Muscle layer of duodenum (tissue), 2 donors: ENCODE results near the gene C5orf58.

Experiments used
- H3K27ac ChIP-seq: one replicate; pipeline ENCODE4 v1.7.0; 2013; ENCODE audit warnings: mild to moderate bottlenecking, low read length
- H3K27me3 ChIP-seq: one replicate; pipeline ENCODE4 v1.7.0; 2013; ENCODE audit warnings: low read depth, mild to moderate bottlenecking, control low read depth, low read length
- H3K36me3 ChIP-seq, 2 donors: one replicate each; pipeline ENCODE4 v1.7.0; 2013; ENCODE audit warnings: low read length in 2 of 2, control low read depth in 1 of 2, mild to moderate bottlenecking in 1 of 2; ENCODE audit not compliant: insufficient read depth in 2 of 2, control insufficient read depth in 1 of 2
- H3K4me1 ChIP-seq, 2 donors: one replicate each; pipeline ENCODE4 v1.7.0; 2013; ENCODE audit warnings: low read length in 2 of 2, mild to moderate bottlenecking in 2 of 2, control low read depth in 1 of 2, moderate library complexity in 1 of 2; ENCODE audit not compliant: insufficient read depth in 2 of 2, control insufficient read depth in 1 of 2
- H3K4me3 ChIP-seq, 2 donors: one replicate each; pipeline ENCODE4 v1.7.0; 2013; ENCODE audit warnings: low read length in 2 of 2, low read depth in 1 of 2, mild to moderate bottlenecking in 1 of 2
- H3K9me3 ChIP-seq, 2 donors: one replicate each; pipeline ENCODE4 v1.7.0; 2013; ENCODE audit warnings: low read length in 2 of 2, control low read depth in 1 of 2, mild to moderate bottlenecking in 1 of 2; ENCODE audit not compliant: control insufficient read depth in 1 of 2
- donor health status: healthy.

Gene C5orf58

DNA sequence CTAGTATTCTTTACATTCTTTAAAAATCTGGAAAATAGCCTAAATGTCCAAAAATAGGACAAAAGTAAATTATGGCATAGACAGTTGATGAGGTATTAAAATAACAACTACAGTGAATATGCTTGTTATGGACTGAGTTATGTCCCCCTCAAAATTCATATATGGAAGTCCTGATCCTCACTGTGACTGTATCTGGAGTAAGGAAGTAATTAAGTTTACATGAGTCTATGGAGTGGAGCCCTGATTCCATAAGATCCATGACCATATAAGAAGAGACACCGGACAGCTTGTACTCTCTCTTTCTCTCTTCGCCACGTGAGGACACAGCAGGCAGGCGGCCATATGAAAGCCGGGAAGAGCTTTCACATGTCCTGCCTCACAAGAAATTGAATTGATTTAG, 28.6 kb upstream of the C5orf58 start:
- Histone ChIP-seq H3K36me3 (no peaks in the 10 kb centered on the region), H3K27ac (no peak overlapping the region), H3K4me1 (no peaks in the 10 kb centered on the region), H3K4me3 (no peak overlapping the region), H3K27me3 (no peaks in the 10 kb centered on the region), H3K9me3 (no peaks in the 10 kb centered on the region)

DNA sequence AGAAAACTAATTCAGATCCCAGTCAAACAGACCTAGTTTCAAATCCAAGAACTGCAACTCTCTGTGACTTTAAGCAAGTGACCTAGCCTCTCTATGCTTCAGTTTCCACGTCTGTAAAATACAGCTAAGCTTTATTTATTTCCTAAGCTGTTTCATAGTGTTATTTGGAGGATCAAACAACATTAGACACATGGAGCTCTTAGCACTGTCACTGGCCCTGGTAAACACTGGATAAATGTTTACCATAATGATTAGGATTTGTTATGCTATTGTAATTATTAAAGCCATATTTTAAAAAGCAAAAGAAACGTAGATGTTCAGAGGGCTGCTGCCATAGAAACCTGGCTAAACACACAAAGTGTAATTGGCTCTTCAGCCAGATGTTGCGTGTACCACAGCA, 26.6 kb upstream of the C5orf58 start:
- no peak overlapping the region for H3K4me3 ChIP-seq
- H3K36me3 ChIP-seq: no peaks in the 10 kb centered on the region
- H3K4me1 ChIP-seq: no peaks in the 10 kb centered on the region
- H3K27me3 ChIP-seq: no peaks in the 10 kb centered on the region
- H3K27ac ChIP-seq: no peak overlapping the region
- no peaks in the 10 kb centered on the region for H3K9me3 ChIP-seq

DNA sequence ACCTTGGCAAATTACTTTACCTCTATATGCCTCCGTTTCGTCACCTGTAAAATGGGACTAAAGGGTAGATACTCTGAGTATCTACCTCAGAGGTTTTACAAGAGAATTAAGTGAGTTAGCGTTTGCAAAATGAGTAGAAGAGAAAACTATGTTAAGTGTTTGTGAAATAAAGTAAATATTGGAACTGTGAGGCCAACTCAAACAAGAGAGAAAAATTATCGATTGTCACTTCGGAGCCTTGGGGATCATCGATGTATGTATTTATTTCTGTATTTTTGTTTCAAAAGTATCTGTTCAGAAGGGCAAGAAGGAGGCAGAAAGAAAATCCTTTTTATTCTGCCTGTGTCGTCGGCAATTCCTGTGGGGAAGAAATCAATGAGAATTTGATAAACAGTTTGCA, 25.8 kb upstream of the C5orf58 start:
- H3K27ac ChIP-seq: no peak overlapping the region
- H3K4me1 ChIP-seq: no peaks in the 10 kb centered on the region
- no peak overlapping the region for H3K4me3 ChIP-seq
- no peaks in the 10 kb centered on the region for H3K9me3 ChIP-seq
- H3K27me3 ChIP-seq: no peaks in the 10 kb centered on the region
- no peaks in the 10 kb centered on the region for H3K36me3 ChIP-seq

DNA sequence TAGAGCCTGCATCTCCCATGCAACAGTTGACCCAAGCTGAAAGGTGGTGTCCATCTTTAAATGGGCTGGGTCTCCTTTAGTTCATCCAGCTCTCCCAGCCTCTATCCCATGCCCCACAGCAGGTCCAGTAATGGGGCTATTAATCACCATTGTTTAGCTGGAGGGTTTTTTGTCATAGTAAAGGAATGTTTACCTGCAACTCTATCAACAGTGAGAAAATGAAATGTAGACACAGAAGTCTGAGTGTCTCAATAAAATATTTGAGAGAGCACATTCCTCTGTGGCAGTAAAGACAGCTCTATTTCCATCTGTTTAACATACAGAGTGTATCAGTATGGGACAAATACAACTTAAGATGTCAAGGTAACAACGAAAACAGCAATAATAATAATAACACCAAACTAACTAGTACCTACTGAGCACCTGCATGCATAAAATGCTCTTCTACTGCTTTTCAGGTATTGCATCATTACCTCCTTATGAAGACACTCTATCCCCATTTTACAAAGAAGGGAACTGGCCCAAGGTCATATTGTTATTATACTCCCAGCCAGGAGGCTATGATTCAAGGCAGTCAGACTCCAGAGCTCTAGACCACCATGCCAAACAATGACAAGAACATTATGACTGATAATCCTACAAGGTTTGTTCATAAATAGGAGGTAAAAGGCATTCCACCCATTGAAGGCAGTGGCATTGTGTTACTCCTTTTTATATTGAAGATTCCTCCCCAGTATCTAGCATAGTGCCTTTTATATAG, 21.0 kb upstream of the C5orf58 start:
- Histone ChIP-seq H3K27me3 (no peaks in the 10 kb centered on the region), H3K27ac (no peak overlapping the region), H3K36me3 (no peaks in the 10 kb centered on the region), H3K4me1 (no peaks in the 10 kb centered on the region), H3K4me3 (no peak overlapping the region), H3K9me3 (no peaks in the 10 kb centered on the region)

DNA sequence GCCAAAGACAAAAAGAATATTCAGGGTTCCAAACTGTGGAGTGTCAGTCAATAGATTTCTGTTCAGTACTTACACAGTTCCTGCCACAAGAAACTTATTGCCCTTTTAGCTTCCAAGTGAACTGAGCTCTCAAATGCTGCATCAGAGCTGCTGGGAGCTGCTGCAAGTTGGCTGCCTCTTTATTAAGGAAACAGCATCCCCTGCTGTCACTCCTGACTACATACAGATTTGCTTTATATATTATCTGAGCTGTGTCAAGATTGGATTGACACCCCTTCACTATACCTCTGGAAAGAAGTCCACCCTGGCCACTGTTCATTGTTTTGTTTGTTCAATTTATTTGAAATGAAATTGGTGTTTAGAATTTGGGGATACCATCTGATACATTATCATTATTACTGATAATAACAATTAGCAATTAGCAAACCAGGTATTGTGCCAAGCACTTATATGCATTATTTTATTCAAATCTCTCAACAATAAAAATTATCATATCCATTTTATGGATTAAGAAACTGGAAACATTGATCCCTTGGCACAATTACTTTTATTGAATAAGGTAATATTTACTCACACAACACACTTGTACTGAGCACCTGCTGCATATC, 16.4 kb upstream of the C5orf58 start:
- no peak overlapping the region for H3K4me3 ChIP-seq
- no peaks in the 10 kb centered on the region for H3K27me3 ChIP-seq
- peaks cover 0 to 7% of the 10 kb centered on the region in 2 donors for H3K4me1 ChIP-seq
- no peaks in the 10 kb centered on the region for H3K9me3 ChIP-seq
- no peaks in the 10 kb centered on the region for H3K36me3 ChIP-seq
- no peak overlapping the region for H3K27ac ChIP-seq

DNA sequence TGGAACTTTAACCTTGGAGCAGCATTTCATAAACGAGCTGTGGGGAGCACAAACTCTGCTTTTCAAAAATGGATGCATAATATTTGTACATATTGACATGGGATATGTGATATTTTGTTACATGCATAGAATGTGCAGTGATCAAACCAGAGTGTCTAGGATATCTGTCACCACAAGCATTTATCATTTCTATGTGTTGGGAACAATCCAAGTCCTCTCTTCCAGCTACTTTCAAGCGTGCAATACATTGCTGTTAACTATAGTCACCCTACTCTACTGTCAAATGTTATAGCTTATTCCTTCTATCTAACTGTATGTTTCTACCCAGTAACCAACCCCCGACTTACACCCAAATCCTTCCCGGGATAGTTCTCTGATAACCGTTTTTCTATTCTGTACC, 15.0 kb upstream of the C5orf58 start:
- Histone ChIP-seq H3K27me3 (no peaks in the 10 kb centered on the region), H3K4me3 (no peak overlapping the region)

DNA sequence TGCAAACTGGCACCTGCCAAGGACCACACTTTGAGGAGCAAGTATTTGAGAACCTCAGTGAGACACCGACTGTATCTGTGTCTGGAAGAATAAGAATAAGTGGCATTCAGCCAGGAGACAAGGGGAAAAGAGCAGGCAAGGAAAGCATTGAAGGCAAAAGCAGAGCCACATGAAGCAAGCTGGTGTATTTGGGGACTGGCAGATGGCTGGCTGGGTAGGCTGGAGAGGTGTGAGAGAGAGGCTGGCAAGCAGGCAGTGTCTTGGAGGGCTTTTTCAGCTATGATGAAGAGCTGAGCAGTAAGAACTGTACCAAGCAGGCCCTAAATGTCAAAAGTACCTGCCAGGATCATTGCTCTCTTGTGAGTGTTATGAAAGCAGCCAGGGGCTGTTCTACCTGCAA, 14.1 kb upstream of the C5orf58 start:
- Histone ChIP-seq H3K36me3 (no peaks in the 10 kb centered on the region), H3K9me3 (no peaks in the 10 kb centered on the region), H3K4me3 (no peak overlapping the region), H3K27ac (no peak overlapping the region), H3K27me3 (no peaks in the 10 kb centered on the region), H3K4me1 (peaks cover 0 to 8% of the 10 kb centered on the region in 2 donors)

More for the DNA sequence above, 15.0 kb upstream of the C5orf58 start:
- H3K27ac ChIP-seq: no peak overlapping the region
- no peaks in the 10 kb centered on the region for H3K9me3 ChIP-seq
- H3K4me1 ChIP-seq: peaks cover 0 to 8% of the 10 kb centered on the region in 2 donors
- H3K36me3 ChIP-seq: no peaks in the 10 kb centered on the region

DNA sequence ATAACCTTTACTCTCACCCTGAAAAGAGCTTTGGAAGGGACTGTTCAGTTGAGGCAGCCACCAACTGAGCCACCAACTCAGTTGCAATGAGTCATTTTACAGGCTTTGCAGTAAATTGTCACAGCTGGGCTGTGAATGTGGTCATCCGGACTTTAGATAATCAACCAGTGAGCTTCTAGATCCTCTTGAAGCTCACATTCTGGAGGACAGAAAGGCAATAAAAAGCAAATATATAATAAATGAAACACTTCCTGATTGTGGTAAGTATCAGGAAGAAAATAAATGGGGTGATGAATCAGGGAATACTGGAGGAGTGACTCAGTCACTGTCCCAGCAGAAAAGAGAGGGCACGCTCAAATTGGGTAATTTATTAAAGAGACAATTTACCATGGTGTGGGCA, 13.2 kb upstream of the C5orf58 start:
- no peaks in the 10 kb centered on the region for H3K9me3 ChIP-seq
- H3K27me3 ChIP-seq: no peaks in the 10 kb centered on the region
- peaks cover 0 to 8% of the 10 kb centered on the region in 2 donors for H3K4me1 ChIP-seq
- H3K4me3 ChIP-seq: no peak overlapping the region
- no peaks in the 10 kb centered on the region for H3K36me3 ChIP-seq
- no peak overlapping the region for H3K27ac ChIP-seq

DNA sequence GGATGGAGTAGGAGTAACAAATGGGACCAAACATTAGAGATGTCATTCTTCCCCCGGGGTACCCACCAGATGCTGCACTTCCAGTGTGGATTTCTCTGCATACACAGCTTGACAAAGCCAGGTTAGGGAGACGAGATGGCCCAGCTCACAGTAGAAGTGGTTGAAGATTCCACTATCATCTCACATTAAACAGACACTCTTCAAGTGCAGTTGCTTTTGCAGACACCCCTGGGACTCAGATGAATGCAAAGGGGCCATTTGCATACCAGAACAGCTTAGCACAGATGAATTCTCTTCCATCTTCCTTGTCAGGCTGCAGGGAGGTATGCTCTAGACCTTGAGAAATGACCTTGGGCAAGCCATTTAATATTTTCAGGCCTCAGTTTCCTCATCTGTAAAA, 12.6 kb upstream of the C5orf58 start:
- no peak overlapping the region for H3K27ac ChIP-seq

DNA sequence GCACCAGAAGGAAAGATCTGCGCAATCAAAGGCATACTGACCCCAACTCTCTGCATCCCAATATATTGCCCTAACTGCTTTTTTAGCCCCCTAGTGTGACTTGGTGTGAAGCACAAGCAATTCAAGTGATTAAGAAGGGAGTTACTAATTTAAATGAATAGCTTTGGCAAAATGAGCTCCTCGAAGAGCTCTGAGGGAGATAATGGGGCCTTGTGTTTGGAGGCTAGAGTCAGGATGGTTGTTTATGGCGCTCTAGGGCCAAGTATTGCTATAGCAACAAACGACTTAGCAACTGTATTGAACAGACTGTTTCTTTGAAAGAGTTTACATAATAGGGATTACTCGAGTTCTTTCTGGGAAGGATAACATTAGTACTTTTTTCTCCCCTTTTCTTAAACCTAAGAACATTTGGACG, 11.5 kb upstream of the C5orf58 start:
- Histone ChIP-seq H3K4me1 (peaks cover 0 to 8% of the 10 kb centered on the region in 2 donors), H3K9me3 (no peaks in the 10 kb centered on the region), H3K27ac (no peak overlapping the region)

More for the DNA sequence above, 12.6 kb upstream of the C5orf58 start:
- Histone ChIP-seq H3K27me3 (no peaks in the 10 kb centered on the region), H3K36me3 (no peaks in the 10 kb centered on the region), H3K4me1 (peaks cover 0 to 8% of the 10 kb centered on the region in 2 donors), H3K4me3 (no peak overlapping the region), H3K9me3 (no peaks in the 10 kb centered on the region)

DNA sequence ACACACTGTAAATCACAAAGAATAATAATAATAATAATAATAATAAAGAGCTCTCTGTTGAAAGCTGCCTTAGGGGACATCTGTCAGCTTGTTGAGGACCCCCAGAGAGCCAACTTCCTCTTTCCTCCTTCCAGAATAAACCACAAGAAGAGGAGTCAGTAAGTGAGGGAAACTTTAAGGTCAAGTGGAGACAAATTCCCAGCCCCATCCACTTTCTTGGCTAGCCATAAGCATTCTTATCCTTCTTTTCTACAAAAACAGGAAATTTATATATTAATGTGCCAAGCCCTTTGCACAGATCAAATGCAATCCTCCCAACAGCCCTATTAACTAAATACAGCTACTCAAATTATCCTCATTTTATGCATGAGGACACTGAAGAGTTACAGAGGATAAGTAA, 9.4 kb upstream of the C5orf58 start:
- H3K4me1 ChIP-seq: peaks cover 0 to 8% of the 10 kb centered on the region in 2 donors
- H3K27me3 ChIP-seq: no peaks in the 10 kb centered on the region
- no peaks in the 10 kb centered on the region for H3K36me3 ChIP-seq
- no peak overlapping the region for H3K27ac ChIP-seq
- no peak overlapping the region for H3K4me3 ChIP-seq
- H3K9me3 ChIP-seq: no peaks in the 10 kb centered on the region

More for the DNA sequence above, 11.5 kb upstream of the C5orf58 start:
- no peaks in the 10 kb centered on the region for H3K27me3 ChIP-seq
- H3K4me3 ChIP-seq: no peak overlapping the region
- H3K36me3 ChIP-seq: no peaks in the 10 kb centered on the region
